Small intestine (tissue), 7 donors: ENCODE measurements around the gene CTBP2. TPM values are rescaled to one million over a fixed set of nuclear protein-coding genes. Genes with fewer than 3 reads are reported as not detected.

Experiments used
- DNase-seq, 2 donors: peaks; one replicate each; pipeline versions ENCODE4 v3.0.0 to v3.0.0-alpha.2; 2013
- FAIRE-seq: peaks from 2 replicates; lab custom pipeline; 2012; peaks lifted over from hg19 to GRCh38; lab: Jason Lieb, UNC
- H3K27ac ChIP-seq, 3 donors: one replicate each; pipeline ENCODE4 v1.5.1; 2013; ENCODE audit warnings: low read length in 2 of 3, mild to moderate bottlenecking in 2 of 3, control low read depth in 1 of 3, inconsistent platforms in 1 of 3, low read depth in 1 of 3, moderate library complexity in 1 of 3
- H3K27me3 ChIP-seq, 3 donors: one replicate each; pipeline ENCODE4 v1.6.1; 2013; ENCODE audit warnings: low read length in 3 of 3, inconsistent platforms in 1 of 3; ENCODE audit not compliant: control insufficient read depth in 3 of 3, insufficient read depth in 3 of 3
- H3K36me3 ChIP-seq, 3 donors: one replicate each; pipeline ENCODE4 v1.6.1; 2013; ENCODE audit warnings: low read length in 3 of 3, inconsistent platforms in 1 of 3, low read depth in 1 of 3, mild to moderate bottlenecking in 1 of 3, moderate library complexity in 1 of 3; ENCODE audit not compliant: control insufficient read depth in 3 of 3, insufficient read depth in 2 of 3
- H3K4me1 ChIP-seq, 3 donors: one replicate each; pipeline ENCODE4 v1.6.1; 2013; ENCODE audit warnings: low read length in 2 of 3, inconsistent platforms in 1 of 3, low read depth in 1 of 3, mild to moderate bottlenecking in 1 of 3, moderate library complexity in 1 of 3; ENCODE audit not compliant: control insufficient read depth in 3 of 3, insufficient read depth in 2 of 3
- H3K4me3 ChIP-seq, 3 donors: one replicate each; pipeline ENCODE4 v1.5.1; 2013; ENCODE audit warnings: low read length in 3 of 3, control low read depth in 1 of 3, inconsistent platforms in 1 of 3, low read depth in 1 of 3, mild to moderate bottlenecking in 1 of 3, moderate library complexity in 1 of 3
- H3K9me3 ChIP-seq, 2 donors: one replicate each; pipeline ENCODE4 v1.6.1; 2013; ENCODE audit warnings: low read depth in 1 of 2, low read length in 1 of 2; ENCODE audit not compliant: control insufficient read depth in 2 of 2, insufficient read depth in 1 of 2
- WGBS, 3 donors: extraction: QIAGEN DNeasy Blood & Tissue Kit; methylation state at CpG; one replicate each; pipeline ENCODE4 v1.1.7; 2013; 5-methylcytosine and 5-hydroxymethylcytosine counted together
- polyA plus RNA-seq, 4 donors: library from polyadenylated mRNA; stranded (reverse) in 3 of 4; unstranded in 1 of 4; fragments of 200-250 nt in 3 of 4; fragments of 120-200 nt in 1 of 4; gene quantifications; one replicate each; pipeline versions ENCODE4 v1.2.1 to v1.2.3, GENCODE V29; 2013
- donor health status: healthy with polysubstance abuse.
- donor health status: control.
- donor health status: control.
- donor health status: Bipolar disorder and iron deficiency.
- donor health status: healthy.

Gene CTBP2
- polyA plus RNA-seq, 4 donors: 38.1 to 56.8 (median 49.1) TPM

- WGBS, 3 donors: 28 to 53% (median 49%) methylated on average over 20 of the region's 20 CpGs
- Histone ChIP-seq H3K27ac (peak overlapping the region; percentile 51 to 88 (median 87)), H3K4me1 (peaks cover 0 to 43% (median 16%) of the 10 kb centered on the region in 3 donors), H3K9me3 (peaks cover 0 to 3% of the 10 kb centered on the region in 2 donors), H3K4me3 (no peak overlapping the region), H3K27me3 (no peaks in the 10 kb centered on the region), H3K36me3 (peaks cover 0 to 77% (median 0%) of the 10 kb centered on the region in 3 donors)
- peak in 1 of 2 donors; percentile 69 for DNase-seq
- no peak for FAIRE-seq
Measured at GRCh38 chr10:125057158-125058001, 103.0 kb downstream of the CTBP2 start.

DNA sequence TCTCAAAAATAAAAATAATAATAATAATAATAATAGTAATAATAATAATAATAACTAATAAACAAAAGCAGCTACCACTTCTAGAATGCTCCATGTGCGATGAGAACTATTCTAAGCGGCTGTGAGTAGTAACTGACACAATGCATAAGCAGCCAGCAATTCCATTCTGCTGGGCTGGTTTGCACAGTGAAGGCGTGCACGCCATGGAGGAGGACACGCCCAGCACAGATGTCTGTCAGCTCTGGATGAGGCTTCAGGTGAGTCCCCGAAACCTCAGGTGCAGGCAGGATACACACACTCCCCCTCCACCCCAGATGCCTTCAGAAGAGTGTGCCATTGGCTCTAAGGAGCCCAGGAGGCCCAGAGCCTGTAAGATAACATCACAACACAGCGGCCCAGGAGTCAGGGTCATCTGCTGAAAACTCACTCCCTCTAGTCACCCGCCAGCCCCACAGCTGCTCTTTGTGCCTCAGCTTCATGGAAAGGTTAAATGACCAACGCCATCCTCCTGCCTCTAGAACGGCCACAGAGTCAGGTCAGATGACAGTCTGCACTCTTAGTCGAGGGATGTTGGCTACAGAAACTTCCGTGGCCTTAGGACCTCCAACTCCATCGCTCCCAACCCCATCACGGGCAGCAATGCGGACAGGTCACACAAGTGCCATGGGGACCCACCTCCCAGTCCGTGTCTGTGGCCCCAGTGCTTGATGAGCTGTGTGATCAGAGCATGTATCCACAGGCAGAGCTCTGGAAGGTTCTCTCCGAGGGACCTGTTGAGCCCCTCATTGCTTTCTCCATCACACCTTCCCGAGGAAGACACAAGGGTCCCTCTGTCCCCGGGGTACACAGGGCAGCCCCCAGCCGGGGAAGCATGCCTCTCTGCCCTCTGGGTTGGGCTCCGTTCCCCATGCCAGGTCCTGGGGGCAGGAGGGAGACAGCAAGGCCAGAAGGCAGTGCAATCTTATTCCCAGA, 103.9 kb downstream of the CTBP2 start:
- FAIRE-seq: no peak

DNA sequence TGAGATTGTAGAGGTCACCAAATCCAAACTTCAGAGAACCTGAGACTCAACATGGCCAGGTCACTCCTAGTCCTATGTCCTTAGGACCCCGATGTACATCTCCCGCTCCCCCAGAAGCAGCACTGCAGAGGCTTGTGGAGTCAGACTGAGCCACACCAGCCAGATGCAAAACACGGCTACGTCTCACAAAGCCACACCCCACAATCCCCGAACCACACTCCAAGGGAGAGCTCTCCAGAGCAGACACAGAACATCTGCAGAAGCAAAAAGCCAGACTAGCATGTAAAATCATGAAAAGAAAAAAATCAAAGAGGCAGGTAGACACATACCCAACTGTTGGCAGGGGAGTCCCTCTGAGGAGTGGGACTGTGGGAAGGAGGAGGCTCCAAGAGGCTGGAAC, 104.9 kb downstream of the CTBP2 start:
- Histone ChIP-seq H3K27ac (peak overlapping the region in 2 of 3 donors; percentile 3 to 48), H3K4me3 (no peak overlapping the region), H3K27me3 (no peaks in the 10 kb centered on the region), H3K9me3 (peaks cover 0 to 3% of the 10 kb centered on the region in 2 donors), H3K36me3 (peaks cover 0 to 75% (median 0%) of the 10 kb centered on the region in 3 donors), H3K4me1 (peaks cover 0 to 30% (median 7%) of the 10 kb centered on the region in 3 donors)
- FAIRE-seq: no peak
- no peak for DNase-seq
- 62 to 84% (median 75%) methylated on average over 5 of the region's 5 CpGs for WGBS, 3 donors

More for the DNA sequence above, 103.9 kb downstream of the CTBP2 start:
- Histone ChIP-seq H3K4me1 (peaks cover 0 to 40% (median 10%) of the 10 kb centered on the region in 3 donors), H3K9me3 (peaks cover 0 to 3% of the 10 kb centered on the region in 2 donors), H3K4me3 (no peak overlapping the region), H3K27me3 (no peaks in the 10 kb centered on the region), H3K36me3 (peaks cover 0 to 76% (median 0%) of the 10 kb centered on the region in 3 donors), H3K27ac (peak overlapping the region in 2 of 3 donors; percentile 87 to 88)
- no peak for DNase-seq
- WGBS, 3 donors: 70 to 83% (median 82%) methylated on average over 21 of the region's 21 CpGs

- FAIRE-seq: no peak
- Histone ChIP-seq H3K27ac (peak overlapping the region in 1 of 3 donors; percentile 48), H3K27me3 (no peaks in the 10 kb centered on the region), H3K9me3 (peaks cover 0 to 3% of the 10 kb centered on the region in 2 donors), H3K4me1 (peaks cover 0 to 28% (median 7%) of the 10 kb centered on the region in 3 donors), H3K4me3 (no peak overlapping the region), H3K36me3 (peaks cover 0 to 75% (median 0%) of the 10 kb centered on the region in 3 donors)
- no peak for DNase-seq
- 82 to 94% (median 89%) methylated on average over 9 of the region's 9 CpGs for WGBS, 3 donors
Measured at GRCh38 chr10:125054669-125055268, 105.6 kb downstream of the CTBP2 start.

DNA sequence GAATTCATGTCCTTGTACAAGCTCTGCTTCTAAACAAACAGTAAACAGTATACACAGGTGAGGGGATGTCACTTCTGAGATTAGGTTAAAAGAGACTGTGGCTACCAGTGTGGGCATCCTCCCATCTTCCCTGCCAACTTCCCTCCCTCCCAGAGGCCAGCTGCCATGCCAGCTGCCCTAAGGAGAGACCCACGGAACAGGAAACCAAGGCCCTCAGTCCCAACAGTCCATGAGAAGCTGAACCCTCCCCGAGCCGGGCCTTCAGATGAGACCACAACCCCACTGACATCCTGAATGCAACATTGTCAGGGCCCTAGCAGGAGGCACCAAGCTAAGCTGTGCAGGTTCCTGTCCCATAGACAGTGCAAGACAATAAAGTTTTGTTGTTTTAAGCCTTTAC, 106.1 kb downstream of the CTBP2 start:
- Histone ChIP-seq H3K27me3 (no peaks in the 10 kb centered on the region), H3K9me3 (peaks cover 0 to 3% of the 10 kb centered on the region in 2 donors), H3K36me3 (peaks cover 0 to 74% (median 0%) of the 10 kb centered on the region in 3 donors), H3K27ac (peak overlapping the region in 1 of 3 donors; percentile 15), H3K4me3 (no peak overlapping the region), H3K4me1 (peaks cover 0 to 27% (median 7%) of the 10 kb centered on the region in 3 donors)
- DNase-seq (no peak), FAIRE-seq (no peak)
- 84 to 90% (median 89%) methylated on average over 3 of the region's 3 CpGs for WGBS, 3 donors

DNA sequence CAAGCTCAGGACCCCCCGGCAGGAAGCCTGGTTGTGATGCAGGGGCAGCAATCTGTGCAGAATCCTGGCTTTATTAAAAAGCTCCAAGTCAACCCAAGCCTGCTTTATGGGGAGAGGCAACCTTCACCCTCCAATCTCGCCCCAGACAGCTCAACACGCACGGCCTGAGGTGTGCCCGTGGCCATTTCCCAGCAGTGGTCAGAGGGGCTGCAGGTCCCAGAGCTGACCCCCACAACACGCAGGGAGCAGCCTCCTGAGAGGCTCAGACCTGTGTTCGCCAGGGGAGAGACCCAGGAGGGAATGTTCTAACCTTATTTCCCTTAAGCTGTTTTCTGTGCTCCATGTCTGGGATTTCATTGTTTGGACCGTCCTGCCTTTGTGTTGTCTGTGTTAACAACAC, 108.2 kb downstream of the CTBP2 start:
- 89 to 91% (median 90%) methylated on average over 8 of the region's 8 CpGs for WGBS, 3 donors
- Histone ChIP-seq H3K27me3 (no peaks in the 10 kb centered on the region), H3K36me3 (peaks cover 0 to 64% (median 0%) of the 10 kb centered on the region in 3 donors), H3K4me3 (no peak overlapping the region), H3K27ac (no peak overlapping the region), H3K9me3 (peaks cover 0 to 3% of the 10 kb centered on the region in 2 donors), H3K4me1 (peaks cover 0 to 25% (median 5%) of the 10 kb centered on the region in 3 donors)
- DNase-seq: no peak
- no peak for FAIRE-seq

DNA sequence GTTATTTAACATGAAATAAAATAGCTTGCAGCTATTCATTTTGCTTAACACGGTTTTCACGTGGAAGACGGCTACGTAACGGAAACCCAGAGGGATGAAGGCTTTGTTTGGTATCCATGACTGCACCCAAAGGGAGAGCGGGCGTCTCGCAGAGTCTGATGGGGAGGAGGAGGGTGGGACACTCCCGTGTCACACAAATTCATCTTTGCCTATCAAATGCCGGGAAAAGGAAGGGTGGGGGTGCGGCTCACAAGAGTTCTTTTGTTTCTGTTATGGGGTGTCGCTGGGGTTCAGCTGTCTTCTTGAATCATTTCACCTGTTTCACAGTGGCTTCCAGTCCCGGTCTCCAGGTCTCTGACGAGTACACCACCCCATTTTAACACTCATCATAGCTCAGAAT, 110.0 kb downstream of the CTBP2 start:
- peaks cover 0 to 52% (median 0%) of the 10 kb centered on the region in 3 donors for H3K36me3 ChIP-seq
- no peak overlapping the region for H3K4me3 ChIP-seq
- H3K27me3 ChIP-seq: no peaks in the 10 kb centered on the region
- WGBS, 3 donors: 59 to 78% (median 65%) methylated on average over 14 of the region's 14 CpGs
- FAIRE-seq (no peak), DNase-seq (no peak)
- peaks cover 0 to 22% (median 10%) of the 10 kb centered on the region in 3 donors for H3K4me1 ChIP-seq
- peaks cover 0 to 3% of the 10 kb centered on the region in 2 donors for H3K9me3 ChIP-seq
- no peak overlapping the region for H3K27ac ChIP-seq
